ENCODE measurements around the gene MIF4GD. TPM values are rescaled to one million over a fixed set of nuclear protein-coding genes. Genes with fewer than 3 reads are reported as not detected.

MIF4GD gene
- total RNA-seq, 1 experiment from 2014 or later, result 14.7 TPM

DNA sequence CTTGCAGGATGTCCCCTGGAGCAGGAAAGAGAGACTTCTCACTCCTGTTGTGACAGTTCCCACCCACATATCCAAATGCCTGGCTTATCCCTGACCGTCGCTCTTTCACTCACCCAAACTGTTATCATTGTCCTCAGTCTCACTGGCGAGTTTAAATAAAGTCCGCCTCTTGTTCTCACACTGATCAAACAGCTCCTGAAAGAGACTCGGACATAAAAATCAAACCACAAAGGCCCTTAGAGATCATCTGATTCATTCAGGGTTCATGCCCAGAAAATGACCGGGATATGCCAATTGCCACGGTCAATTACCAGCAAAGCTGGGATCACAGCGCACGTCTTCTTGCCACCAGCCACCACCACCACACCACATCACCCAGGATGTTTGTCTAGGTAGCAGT, 29.5 kb downstream of the MIF4GD start:
- Histone ChIP-seq H3K9me3 (ENCODE audit: low read depth, low read length, poor library complexity, severe bottlenecking) (no peaks in the 10 kb centered on the region), H3K27ac (ENCODE audit: low read depth, low read length, poor library complexity, severe bottlenecking) (no peak overlapping the region), H3K27me3 (replicated peaks; ENCODE audit: insufficient read depth, low read depth, low read length, poor library complexity) (no peaks in the 10 kb centered on the region), H3K4me1 (ENCODE audit: insufficient read depth, low read length, poor library complexity, severe bottlenecking) (peaks cover 6% of the 10 kb centered on the region), H3K4me3 (ENCODE audit: low read depth, low read length, poor library complexity, severe bottlenecking) (no peak overlapping the region), H3K36me3 (ENCODE audit: insufficient read depth, low read length, poor library complexity, severe bottlenecking) (peaks cover 85% of the 10 kb centered on the region)
- POLR2A ChIA-PET (ENCODE audit: low non-redundant PET), result no interaction called here
- intact Hi-C loops (cut with micrococcal nuclease; ENCODE audit: unreplicated experiment), result no loop called here
- BruUV-seq (replicated peaks), result no TSS peak
- CTCF ChIA-PET, result interaction anchor here (1.8 kb wide), 1 partner anchor 29 kb away, joined by 11 read pairs; the partner anchor contains the start of gene MIF4GD
- TF ChIP-seq, protein P1, sequence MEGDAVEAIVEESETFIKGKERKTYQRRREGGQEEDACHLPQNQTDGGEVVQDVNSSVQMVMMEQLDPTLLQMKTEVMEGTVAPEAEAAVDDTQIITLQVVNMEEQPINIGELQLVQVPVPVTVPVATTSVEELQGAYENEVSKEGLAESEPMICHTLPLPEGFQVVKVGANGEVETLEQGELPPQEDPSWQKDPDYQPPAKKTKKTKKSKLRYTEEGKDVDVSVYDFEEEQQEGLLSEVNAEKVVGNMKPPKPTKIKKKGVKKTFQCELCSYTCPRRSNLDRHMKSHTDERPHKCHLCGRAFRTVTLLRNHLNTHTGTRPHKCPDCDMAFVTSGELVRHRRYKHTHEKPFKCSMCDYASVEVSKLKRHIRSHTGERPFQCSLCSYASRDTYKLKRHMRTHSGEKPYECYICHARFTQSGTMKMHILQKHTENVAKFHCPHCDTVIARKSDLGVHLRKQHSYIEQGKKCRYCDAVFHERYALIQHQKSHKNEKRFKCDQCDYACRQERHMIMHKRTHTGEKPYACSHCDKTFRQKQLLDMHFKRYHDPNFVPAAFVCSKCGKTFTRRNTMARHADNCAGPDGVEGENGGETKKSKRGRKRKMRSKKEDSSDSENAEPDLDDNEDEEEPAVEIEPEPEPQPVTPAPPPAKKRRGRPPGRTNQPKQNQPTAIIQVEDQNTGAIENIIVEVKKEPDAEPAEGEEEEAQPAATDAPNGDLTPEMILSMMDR (conservative IDR thresholded peaks at IDR 0.05; ENCODE audit: low read depth, low read length), result no peak
- TF ChIP-seq EZH2 (IDR thresholded peaks at IDR 0.05; ENCODE audit: borderline replicate concordance, low read depth, low read length, poor library complexity, severe bottlenecking), result no peak
- no peak for DNase-seq (ENCODE audit: low spot score)

DNA sequence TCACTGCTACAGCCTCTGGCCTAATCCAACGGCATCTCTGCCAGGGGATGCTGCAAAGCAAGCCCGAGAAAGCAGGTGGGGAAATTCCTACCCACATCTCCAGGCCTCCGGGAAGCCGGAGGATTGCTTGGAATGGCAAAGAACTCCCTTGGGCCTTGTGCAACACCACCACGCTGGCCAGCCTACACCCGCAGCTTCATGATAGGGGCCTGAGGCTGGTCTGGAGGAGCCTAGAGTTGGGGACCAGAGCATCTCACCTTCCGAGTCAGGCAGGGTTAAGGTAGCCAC, 29.9 kb downstream of the MIF4GD start:
- Histone ChIP-seq H3K4me1 (ENCODE audit: insufficient read depth, low read length, poor library complexity, severe bottlenecking) (peaks cover 6% of the 10 kb centered on the region), H3K27ac (ENCODE audit: low read depth, low read length, poor library complexity, severe bottlenecking) (no peak overlapping the region), H3K36me3 (ENCODE audit: insufficient read depth, low read length, poor library complexity, severe bottlenecking) (peaks cover 85% of the 10 kb centered on the region), H3K4me3 (ENCODE audit: low read depth, low read length, poor library complexity, severe bottlenecking) (no peak overlapping the region), H3K9me3 (ENCODE audit: low read depth, low read length, poor library complexity, severe bottlenecking) (no peaks in the 10 kb centered on the region), H3K27me3 (replicated peaks; ENCODE audit: insufficient read depth, low read depth, low read length, poor library complexity) (no peaks in the 10 kb centered on the region)
- TSS peak; percentile 9 for BruUV-seq (replicated peaks)
- ChIA-PET POLR2A (ENCODE audit: low non-redundant PET) (no interaction called here), CTCF (interaction anchor here (1.0 to 1.8 kb wide), 6 partner anchors 8 to 131 kb away, joined by 3 to 11 read pairs (median 4); partner anchors contain the start of genes ARMC7 and MIF4GD)
- DNase-seq (ENCODE audit: low spot score), result no peak
- intact Hi-C loops (cut with micrococcal nuclease; ENCODE audit: unreplicated experiment), result no loop called here
- no peak for TF ChIP-seq EZH2 (IDR thresholded peaks at IDR 0.05; ENCODE audit: borderline replicate concordance, low read depth, low read length, poor library complexity, severe bottlenecking)
- TF ChIP-seq, protein P1 (conservative IDR thresholded peaks at IDR 0.05; ENCODE audit: low read depth, low read length), result no peak

DNA sequence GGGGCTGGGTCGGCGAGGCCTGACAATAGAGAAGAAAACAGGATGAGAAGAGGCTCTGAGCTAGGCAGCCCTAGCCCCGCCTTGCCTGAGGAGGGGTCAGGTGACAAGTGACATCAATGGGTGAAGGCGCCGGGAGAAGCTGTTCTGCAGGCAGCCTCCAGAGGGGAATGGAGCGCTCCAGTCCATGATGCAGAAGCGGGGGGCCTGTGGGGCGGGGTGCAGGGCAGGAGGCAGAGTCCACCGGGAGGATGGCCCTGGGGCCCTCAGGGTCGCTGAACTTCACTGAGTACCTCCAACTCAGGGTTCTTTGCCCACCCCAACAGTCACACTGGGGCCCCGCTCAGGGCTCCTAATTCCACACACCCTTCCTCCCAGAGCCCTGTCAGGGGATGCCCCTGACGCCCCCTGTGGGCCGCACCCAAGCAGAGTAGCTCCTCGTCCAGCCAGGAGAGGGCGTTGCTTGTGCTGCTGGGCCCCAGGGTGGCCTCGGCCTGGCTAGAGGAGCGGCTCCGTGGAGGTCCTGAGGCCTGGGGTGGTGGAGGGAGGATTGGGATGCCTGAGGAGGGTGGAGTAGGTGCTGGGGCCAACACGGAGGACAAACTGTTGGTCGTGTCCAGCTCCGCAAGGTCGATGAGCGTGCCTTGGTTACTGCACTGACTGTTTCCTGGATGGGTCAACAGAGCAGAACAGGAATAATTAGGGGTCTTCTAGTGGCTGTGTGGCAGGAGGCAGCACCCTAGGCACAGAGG, 30.5 kb downstream of the MIF4GD start:
- no TSS peak for BruUV-seq (replicated peaks)
- H3K4me1 ChIP-seq (ENCODE audit: insufficient read depth, low read length, poor library complexity, severe bottlenecking), result peaks cover 6% of the 10 kb centered on the region
- H3K9me3 ChIP-seq (ENCODE audit: low read depth, low read length, poor library complexity, severe bottlenecking), result no peaks in the 10 kb centered on the region
- peaks cover 85% of the 10 kb centered on the region for H3K36me3 ChIP-seq (ENCODE audit: insufficient read depth, low read length, poor library complexity, severe bottlenecking)
- CTCF ChIA-PET, result interaction anchor here (0.6 to 1.8 kb wide), 10 partner anchors 9 to 279 kb away, joined by 3 to 11 read pairs (median 4); partner anchors contain the start of genes ARMC7, GRB2 and MIF4GD
- no peak overlapping the region for H3K27ac ChIP-seq (ENCODE audit: low read depth, low read length, poor library complexity, severe bottlenecking)
- H3K4me3 ChIP-seq (ENCODE audit: low read depth, low read length, poor library complexity, severe bottlenecking), result no peak overlapping the region
- TF ChIP-seq EZH2 (IDR thresholded peaks at IDR 0.05; ENCODE audit: borderline replicate concordance, low read depth, low read length, poor library complexity, severe bottlenecking), result no peak
- TF ChIP-seq, protein P1 (conservative IDR thresholded peaks at IDR 0.05; ENCODE audit: low read depth, low read length), result peak; percentile 92
- POLR2A ChIA-PET (ENCODE audit: low non-redundant PET), result interaction anchor here (0.9 kb wide), 1 partner anchor 21 kb away, joined by 6 read pairs; the partner anchor contains the start of genes GGA3 and MRPS7
- intact Hi-C loops (cut with micrococcal nuclease; ENCODE audit: unreplicated experiment), result no loop called here
- no peaks in the 10 kb centered on the region for H3K27me3 ChIP-seq (replicated peaks; ENCODE audit: insufficient read depth, low read depth, low read length, poor library complexity)
- peak; percentile 77 for DNase-seq (ENCODE audit: low spot score)
